ENCODE measurements around the gene SDHA.

SDHA gene

DNA sequence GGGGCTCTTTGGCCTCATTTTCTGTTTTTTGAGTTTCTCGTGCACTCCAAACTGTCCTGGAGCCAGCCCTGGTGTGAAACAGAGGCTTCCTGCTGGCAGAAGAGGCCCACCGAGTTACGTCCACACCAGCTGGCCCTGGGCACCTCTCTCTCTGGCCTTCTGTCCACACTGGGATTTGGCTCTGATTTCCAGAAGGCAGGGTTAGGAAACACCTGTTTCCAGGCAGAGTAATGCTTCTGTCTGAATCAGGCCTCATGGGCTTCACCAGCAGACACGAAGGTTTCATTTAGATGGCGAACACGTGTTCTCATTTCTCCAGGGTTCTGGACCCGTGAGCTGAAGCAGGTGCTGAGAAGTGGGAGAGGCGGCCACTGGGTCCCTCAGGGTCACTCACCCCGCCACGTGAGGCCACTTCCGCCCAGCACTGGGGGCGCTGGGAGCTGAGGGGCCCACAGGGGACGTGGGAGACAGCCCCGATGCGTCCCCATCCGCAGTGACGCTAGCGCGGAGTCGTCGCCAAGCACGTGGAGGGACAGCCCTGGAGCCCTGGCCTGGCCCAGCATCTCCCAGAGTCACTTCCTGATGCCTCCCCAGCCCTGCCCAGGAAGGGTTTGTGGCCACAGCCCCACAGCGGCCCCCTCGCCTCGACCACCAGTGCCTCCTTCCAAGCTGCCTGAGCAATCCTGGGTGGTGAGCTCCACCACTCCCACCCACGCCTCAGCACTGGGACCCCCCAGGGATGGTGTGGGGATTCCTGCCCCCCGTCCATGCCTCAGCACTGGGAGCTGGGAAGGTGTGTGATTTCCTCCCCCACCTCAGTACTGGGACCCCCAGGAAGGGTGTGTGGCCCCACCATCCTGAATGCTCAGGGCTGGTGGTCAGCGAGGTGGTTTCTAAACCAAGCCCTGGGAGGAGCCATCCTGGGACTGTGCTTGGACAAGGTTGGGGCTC is 31.8 kb upstream of the SDHA start:
- no peak overlapping the region for H3K9ac ChIP-seq (ENCODE audit: low read depth in 1 of 2, low read length in 2 of 2)
- no peak overlapping the region for H3K27ac ChIP-seq (ENCODE audit: low read depth, low read length)
- H3K36me3 ChIP-seq (ENCODE audit: control insufficient read depth in 1 of 2, insufficient read depth in 2 of 2, low read length in 2 of 2) = no peaks in the 10 kb centered on the region
- H3K27me3 ChIP-seq (ENCODE audit: control insufficient read depth in 1 of 2, insufficient read depth in 2 of 2, low read length in 2 of 2) = peaks cover 5 to 8% of the 10 kb centered on the region in 2 donors
- H3K4me1 ChIP-seq (ENCODE audit: control insufficient read depth in 1 of 2, insufficient read depth in 2 of 2, low read length in 2 of 2) = peaks cover 6 to 15% of the 10 kb centered on the region in 2 donors
- H3K9me3 ChIP-seq (ENCODE audit: control insufficient read depth in 1 of 2, low read length in 2 of 2) = no peaks in the 10 kb centered on the region
- no peak overlapping the region for H3K4me3 ChIP-seq (ENCODE audit: low read depth in 1 of 2, low read length in 2 of 2)

DNA sequence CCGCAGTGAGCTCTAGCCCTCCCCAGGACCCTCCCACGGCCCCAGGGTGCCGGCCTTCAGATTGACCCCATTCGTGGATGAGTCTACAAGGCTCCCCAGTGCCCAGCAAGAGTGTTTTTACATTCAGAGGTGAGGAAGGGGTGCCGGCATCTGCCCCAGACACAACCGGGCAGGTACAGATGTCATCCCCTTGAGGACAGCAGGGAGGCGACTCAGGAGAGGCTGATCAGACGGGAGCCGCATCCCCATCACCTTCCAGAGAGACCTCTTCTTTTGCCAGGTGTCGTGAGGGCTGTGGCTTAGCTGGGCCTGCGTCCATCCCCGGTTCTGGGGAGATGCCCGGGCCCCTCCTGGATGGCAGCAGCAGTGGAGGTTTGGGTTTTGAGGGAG is 31.1 kb upstream of the SDHA start:
- no peaks in the 10 kb centered on the region for H3K9me3 ChIP-seq (ENCODE audit: control insufficient read depth in 1 of 2, low read length in 2 of 2)
- no peaks in the 10 kb centered on the region for H3K36me3 ChIP-seq (ENCODE audit: control insufficient read depth in 1 of 2, insufficient read depth in 2 of 2, low read length in 2 of 2)
- H3K27me3 ChIP-seq (ENCODE audit: control insufficient read depth in 1 of 2, insufficient read depth in 2 of 2, low read length in 2 of 2) = peaks cover 8 to 14% of the 10 kb centered on the region in 2 donors
- H3K4me1 ChIP-seq (ENCODE audit: control insufficient read depth in 1 of 2, insufficient read depth in 2 of 2, low read length in 2 of 2) = peaks cover 8 to 21% of the 10 kb centered on the region in 2 donors
- H3K4me3 ChIP-seq (ENCODE audit: low read depth in 1 of 2, low read length in 2 of 2) = no peak overlapping the region
- no peak overlapping the region for H3K9ac ChIP-seq (ENCODE audit: low read depth in 1 of 2, low read length in 2 of 2)
- no peak overlapping the region for H3K27ac ChIP-seq (ENCODE audit: low read depth, low read length)

DNA sequence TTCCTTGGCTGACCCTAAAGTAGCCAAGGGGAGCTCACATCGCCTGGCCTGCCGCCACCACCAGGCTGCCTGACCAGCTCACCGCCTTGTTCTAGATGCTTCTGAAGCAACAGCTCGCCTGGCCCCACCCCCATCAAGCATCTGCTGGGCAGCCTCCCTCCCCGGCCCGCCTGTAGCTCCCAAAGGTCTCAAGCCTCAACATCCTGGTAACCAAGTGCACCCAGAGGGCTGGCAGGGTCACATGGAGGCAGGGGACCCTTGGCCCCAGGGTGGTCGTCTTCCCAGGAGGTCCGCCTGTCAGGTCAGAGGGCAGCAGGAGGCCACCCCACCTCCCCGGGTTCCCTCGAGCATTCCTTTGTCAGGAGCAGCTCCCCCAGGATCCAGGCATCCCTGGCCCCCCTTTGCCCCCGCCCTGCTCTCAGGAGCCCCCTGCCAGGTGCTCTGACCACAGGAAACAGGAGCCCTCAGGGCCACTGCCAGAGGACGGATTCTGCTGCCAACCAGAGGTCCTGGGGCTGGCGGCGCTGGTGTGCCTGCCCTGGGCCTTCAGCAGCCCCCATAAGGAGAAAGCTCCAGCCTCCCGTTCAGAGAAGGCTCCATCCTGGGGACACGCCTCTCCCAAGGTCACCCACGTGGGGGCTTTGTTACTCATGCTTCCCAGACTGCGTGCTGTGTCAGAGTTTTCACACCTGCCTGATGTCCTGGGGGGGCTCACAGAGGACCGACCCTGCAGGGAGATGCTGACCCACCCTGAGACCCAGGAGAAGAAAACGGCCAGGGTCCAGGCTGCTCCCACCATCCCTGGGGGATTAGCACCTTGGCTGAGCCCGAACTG is 30.3 kb upstream of the SDHA start:
- Histone ChIP-seq H3K9me3 (ENCODE audit: control insufficient read depth in 1 of 2, low read length in 2 of 2) (no peaks in the 10 kb centered on the region), H3K27ac (ENCODE audit: low read depth, low read length) (no peak overlapping the region), H3K27me3 (ENCODE audit: control insufficient read depth in 1 of 2, insufficient read depth in 2 of 2, low read length in 2 of 2) (peaks cover 8 to 14% of the 10 kb centered on the region in 2 donors), H3K4me3 (ENCODE audit: low read depth in 1 of 2, low read length in 2 of 2) (peak overlapping the region; percentile 53 to 60), H3K9ac (ENCODE audit: low read depth in 1 of 2, low read length in 2 of 2) (peak overlapping the region in 1 of 2 donors; percentile 1), H3K36me3 (ENCODE audit: control insufficient read depth in 1 of 2, insufficient read depth in 2 of 2, low read length in 2 of 2) (no peaks in the 10 kb centered on the region), H3K4me1 (ENCODE audit: control insufficient read depth in 1 of 2, insufficient read depth in 2 of 2, low read length in 2 of 2) (peaks cover 8 to 23% of the 10 kb centered on the region in 2 donors)

DNA sequence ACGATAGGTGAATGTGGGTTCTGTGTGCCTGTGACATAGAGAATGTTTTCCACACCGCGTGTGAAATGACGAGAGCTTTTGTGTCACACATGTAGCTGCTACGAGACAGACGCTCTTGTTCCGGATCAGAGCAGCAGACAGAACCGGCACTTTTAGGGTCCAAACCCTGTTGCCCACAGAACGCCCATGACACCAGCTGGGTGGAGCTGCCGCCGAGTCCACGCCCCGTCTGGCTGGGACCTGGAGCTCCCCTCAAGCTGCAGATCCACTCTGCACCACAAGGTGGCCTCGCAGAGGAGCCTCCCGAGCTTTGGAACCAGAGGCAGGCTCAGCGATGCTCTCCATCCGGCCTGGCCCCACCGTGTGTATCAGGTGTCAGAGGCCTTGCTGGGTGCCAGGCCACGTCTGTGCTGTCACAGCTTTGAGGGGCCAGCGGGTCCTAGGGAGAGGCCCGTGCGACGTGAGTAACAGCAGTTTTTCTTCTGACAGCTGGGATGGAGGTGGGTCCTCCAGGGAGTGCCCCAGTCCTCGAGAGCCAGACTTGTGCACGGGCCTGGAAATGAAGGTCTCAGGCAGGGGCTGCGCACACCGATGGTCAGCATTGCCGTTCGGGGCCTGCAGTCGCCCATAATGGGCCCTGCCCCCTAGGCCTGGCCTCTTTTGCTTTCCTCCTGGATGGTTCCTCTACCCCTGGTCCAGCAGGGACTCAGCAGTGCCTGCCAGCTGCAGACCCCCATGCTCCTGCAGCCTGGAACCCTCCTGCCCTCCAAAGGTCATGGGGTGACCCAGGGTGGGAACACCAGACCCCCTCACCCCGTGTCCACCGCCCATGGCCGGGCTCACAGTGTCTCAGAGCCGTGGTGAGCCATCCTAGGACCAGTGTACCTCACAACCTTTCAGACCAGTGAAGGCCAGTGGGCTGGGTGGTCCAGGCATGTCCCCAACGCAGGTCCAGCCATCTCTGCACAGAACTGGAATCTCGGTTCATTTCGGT is 29.3 kb upstream of the SDHA start:
- H3K9me3 ChIP-seq (ENCODE audit: control insufficient read depth in 1 of 2, low read length in 2 of 2) = no peaks in the 10 kb centered on the region
- H3K9ac ChIP-seq (ENCODE audit: low read depth in 1 of 2, low read length in 2 of 2) = peak overlapping the region; percentile 1 to 38
- H3K4me3 ChIP-seq (ENCODE audit: low read depth in 1 of 2, low read length in 2 of 2) = peak overlapping the region; percentile 53 to 60
- H3K4me1 ChIP-seq (ENCODE audit: control insufficient read depth in 1 of 2, insufficient read depth in 2 of 2, low read length in 2 of 2) = peaks cover 8 to 23% of the 10 kb centered on the region in 2 donors
- no peaks in the 10 kb centered on the region for H3K36me3 ChIP-seq (ENCODE audit: control insufficient read depth in 1 of 2, insufficient read depth in 2 of 2, low read length in 2 of 2)
- no peak overlapping the region for H3K27ac ChIP-seq (ENCODE audit: low read depth, low read length)
- peaks cover 8 to 14% of the 10 kb centered on the region in 2 donors for H3K27me3 ChIP-seq (ENCODE audit: control insufficient read depth in 1 of 2, insufficient read depth in 2 of 2, low read length in 2 of 2)

DNA sequence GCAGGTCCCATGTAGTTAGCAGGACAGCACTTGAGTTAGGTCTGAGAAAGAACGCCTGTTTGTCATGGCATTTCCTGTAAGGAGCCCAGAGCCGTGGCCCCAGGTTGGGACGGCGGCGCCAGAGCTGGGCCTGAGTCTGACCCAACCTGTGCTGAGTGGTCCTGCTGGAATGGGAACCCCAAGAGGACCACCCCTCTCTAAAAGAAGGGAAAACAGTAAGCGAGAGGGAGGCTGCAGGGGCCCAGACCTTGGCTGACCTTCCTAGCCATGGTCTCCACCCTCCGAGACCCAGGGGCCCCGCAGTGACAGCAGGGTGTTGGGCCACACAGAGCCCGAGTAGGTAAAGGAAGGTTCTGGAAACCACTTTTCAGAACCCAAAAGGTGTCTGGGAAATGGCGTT is 28.6 kb upstream of the SDHA start:
- H3K27me3 ChIP-seq (ENCODE audit: control insufficient read depth in 1 of 2, insufficient read depth in 2 of 2, low read length in 2 of 2) = peaks cover 8 to 14% of the 10 kb centered on the region in 2 donors
- no peak overlapping the region for H3K4me3 ChIP-seq (ENCODE audit: low read depth in 1 of 2, low read length in 2 of 2)
- no peak overlapping the region for H3K9ac ChIP-seq (ENCODE audit: low read depth in 1 of 2, low read length in 2 of 2)
- no peaks in the 10 kb centered on the region for H3K9me3 ChIP-seq (ENCODE audit: control insufficient read depth in 1 of 2, low read length in 2 of 2)
- H3K27ac ChIP-seq (ENCODE audit: low read depth, low read length) = no peak overlapping the region
- no peaks in the 10 kb centered on the region for H3K36me3 ChIP-seq (ENCODE audit: control insufficient read depth in 1 of 2, insufficient read depth in 2 of 2, low read length in 2 of 2)
- H3K4me1 ChIP-seq (ENCODE audit: control insufficient read depth in 1 of 2, insufficient read depth in 2 of 2, low read length in 2 of 2) = peaks cover 8 to 23% of the 10 kb centered on the region in 2 donors

DNA sequence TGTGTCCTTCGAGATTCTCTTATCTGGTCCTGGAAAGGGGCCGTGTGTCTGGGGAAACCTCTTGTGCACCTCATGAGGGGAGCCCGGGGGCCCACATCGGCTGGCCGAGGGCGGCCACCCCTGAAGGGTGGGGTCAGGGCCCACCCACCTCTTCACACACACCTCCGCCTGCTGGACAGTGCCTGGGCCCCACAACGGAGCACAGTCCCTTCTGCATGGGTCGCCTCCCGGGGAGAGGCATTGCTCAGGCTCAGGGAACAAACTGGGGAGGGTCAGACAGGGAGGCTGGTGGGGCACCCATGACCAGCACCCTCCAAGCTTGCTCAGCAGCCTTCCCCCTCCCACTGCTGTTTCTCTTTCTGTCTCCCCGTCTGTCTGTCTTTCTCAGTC is 28.1 kb upstream of the SDHA start:
- no peaks in the 10 kb centered on the region for H3K36me3 ChIP-seq (ENCODE audit: control insufficient read depth in 1 of 2, insufficient read depth in 2 of 2, low read length in 2 of 2)
- no peak overlapping the region for H3K9ac ChIP-seq (ENCODE audit: low read depth in 1 of 2, low read length in 2 of 2)
- H3K27me3 ChIP-seq (ENCODE audit: control insufficient read depth in 1 of 2, insufficient read depth in 2 of 2, low read length in 2 of 2) = peaks cover 8 to 14% of the 10 kb centered on the region in 2 donors
- H3K4me1 ChIP-seq (ENCODE audit: control insufficient read depth in 1 of 2, insufficient read depth in 2 of 2, low read length in 2 of 2) = peaks cover 8 to 23% of the 10 kb centered on the region in 2 donors
- no peak overlapping the region for H3K27ac ChIP-seq (ENCODE audit: low read depth, low read length)
- no peak overlapping the region for H3K4me3 ChIP-seq (ENCODE audit: low read depth in 1 of 2, low read length in 2 of 2)
- H3K9me3 ChIP-seq (ENCODE audit: control insufficient read depth in 1 of 2, low read length in 2 of 2) = no peaks in the 10 kb centered on the region

DNA sequence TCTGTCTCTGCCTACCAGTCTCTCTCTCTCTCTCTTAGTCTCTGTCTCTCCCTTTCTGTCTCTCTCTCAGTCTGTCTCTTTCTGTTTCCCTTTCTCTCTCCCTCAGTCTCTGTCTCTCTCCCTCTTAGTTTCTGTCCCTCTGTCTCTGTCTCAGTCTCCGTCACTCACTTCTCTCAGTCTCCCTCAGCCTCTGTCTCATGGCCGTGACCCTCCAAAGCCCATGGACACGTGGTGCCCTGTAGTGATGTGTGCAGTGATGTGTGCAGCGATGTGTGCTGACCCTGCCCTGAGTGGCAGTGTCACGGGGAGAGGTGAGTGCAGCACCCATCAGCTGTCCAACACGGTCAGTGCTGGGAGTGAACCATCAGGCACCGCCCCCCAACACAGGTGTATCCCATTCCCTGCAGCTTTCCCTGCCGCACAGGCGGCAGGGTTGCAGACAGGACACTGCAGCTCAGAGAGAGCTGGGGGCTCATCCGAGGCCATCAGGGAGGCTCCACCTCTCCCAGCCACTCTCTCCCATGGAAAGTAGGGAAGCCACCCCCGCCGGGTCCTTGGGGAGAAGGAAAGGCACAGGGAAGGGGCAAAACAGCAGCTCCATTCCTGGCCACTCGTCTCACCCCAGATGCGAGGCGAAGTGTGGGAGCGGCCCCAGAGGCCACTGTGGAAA is 27.6 kb upstream of the SDHA start:
- H3K36me3 ChIP-seq (ENCODE audit: control insufficient read depth in 1 of 2, insufficient read depth in 2 of 2, low read length in 2 of 2) = no peaks in the 10 kb centered on the region
- H3K4me1 ChIP-seq (ENCODE audit: control insufficient read depth in 1 of 2, insufficient read depth in 2 of 2, low read length in 2 of 2) = peaks cover 8 to 23% of the 10 kb centered on the region in 2 donors
- H3K27ac ChIP-seq (ENCODE audit: low read depth, low read length) = no peak overlapping the region
- H3K4me3 ChIP-seq (ENCODE audit: low read depth in 1 of 2, low read length in 2 of 2) = no peak overlapping the region
- H3K9ac ChIP-seq (ENCODE audit: low read depth in 1 of 2, low read length in 2 of 2) = no peak overlapping the region
- H3K9me3 ChIP-seq (ENCODE audit: control insufficient read depth in 1 of 2, low read length in 2 of 2) = no peaks in the 10 kb centered on the region
- peaks cover 8 to 14% of the 10 kb centered on the region in 2 donors for H3K27me3 ChIP-seq (ENCODE audit: control insufficient read depth in 1 of 2, insufficient read depth in 2 of 2, low read length in 2 of 2)

DNA sequence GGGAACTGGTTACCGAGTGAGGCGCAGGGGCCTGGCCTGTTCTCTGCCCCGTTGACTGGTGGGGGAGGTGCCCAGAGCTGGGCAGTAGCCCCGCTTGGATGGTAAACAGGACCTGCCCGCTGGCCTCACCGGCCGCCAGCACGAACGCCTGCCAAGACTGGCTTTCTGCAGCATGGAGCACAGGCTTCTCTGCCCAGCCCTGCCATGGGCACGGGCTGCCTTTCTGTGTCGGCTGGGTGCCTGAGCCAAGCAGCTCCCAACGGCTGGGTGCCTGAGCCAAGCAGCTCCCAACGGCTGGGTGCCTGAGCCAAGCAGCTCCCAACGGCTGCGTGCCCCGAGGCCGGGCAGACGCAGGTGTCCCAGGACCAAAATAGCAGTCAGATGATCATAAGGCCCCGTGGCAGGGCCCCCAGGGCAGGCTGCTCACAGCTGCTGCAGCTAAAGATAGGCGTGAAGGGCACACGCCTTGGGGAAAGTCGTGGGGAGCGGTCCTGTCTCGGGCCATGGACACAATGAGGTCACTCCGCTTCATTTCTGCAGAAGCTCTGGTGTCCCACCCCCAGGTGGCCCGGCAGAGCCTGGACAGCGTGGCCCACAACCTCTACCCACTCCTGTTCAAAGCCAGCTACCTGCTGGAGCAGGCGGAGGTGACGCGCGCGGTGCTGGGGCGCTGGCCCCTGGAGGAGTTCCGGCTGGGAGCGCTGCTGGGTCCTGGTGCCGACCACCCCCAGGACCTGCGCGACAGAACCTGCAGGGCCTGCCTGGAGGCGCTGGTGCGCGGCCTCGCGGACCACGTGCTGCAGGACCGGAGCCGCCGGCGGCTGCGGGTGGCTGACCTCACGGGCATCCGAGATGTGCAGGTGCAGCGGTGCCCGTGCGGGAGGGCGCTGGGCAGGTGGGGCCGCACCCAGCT is 26.8 kb upstream of the SDHA start, which contains the start of gene LRRC14B:
Gene LRRC14B (plus strand): TSS at position 460 of the 913 bp plus-strand sequence. CDS start 44 bp downstream, at position 504.
- H3K9ac ChIP-seq (ENCODE audit: low read depth in 1 of 2, low read length in 2 of 2) = no peak within 1 kb of the TSS
- peak within 1 kb of the TSS in 1 of 2 donors; percentile 40 for H3K4me3 ChIP-seq (ENCODE audit: low read depth in 1 of 2, low read length in 2 of 2)
- H3K27ac ChIP-seq (ENCODE audit: low read depth, low read length) = no peak within 1 kb of the TSS
- H3K9me3 ChIP-seq (ENCODE audit: control insufficient read depth in 1 of 2, low read length in 2 of 2) = no peaks in the 10 kb centered on the region
- no peaks in the 10 kb centered on the region for H3K36me3 ChIP-seq (ENCODE audit: control insufficient read depth in 1 of 2, insufficient read depth in 2 of 2, low read length in 2 of 2)
- H3K27me3 ChIP-seq (ENCODE audit: control insufficient read depth in 1 of 2, insufficient read depth in 2 of 2, low read length in 2 of 2) = peaks cover 8 to 14% of the 10 kb centered on the region in 2 donors
- H3K4me1 ChIP-seq (ENCODE audit: control insufficient read depth in 1 of 2, insufficient read depth in 2 of 2, low read length in 2 of 2) = peaks cover 8 to 23% of the 10 kb centered on the region in 2 donors

Measured in duodenal mucosa (tissue), 2 donors.